ENCODE data around the gene MCAT. TPM values are rescaled to one million over a fixed set of nuclear protein-coding genes. Genes with fewer than 3 reads are reported as not detected.

Gene MCAT
- total RNA-seq, 1 donor from 2014 or later = 16.6 TPM

- no peak for TF ChIP-seq CTCF (IDR thresholded peaks at IDR 0.05)
- DNase-seq (ENCODE audit: extremely low spot score, unreplicated experiment) = peak; percentile 91
- H3K9me3 Mint-ChIP-seq (ENCODE audit: unreplicated experiment) = no peaks in the 10 kb centered on the region
- peak overlapping the region; percentile 84 for H3K27ac Mint-ChIP-seq (ENCODE audit: unreplicated experiment)
- H3K27me3 Mint-ChIP-seq (ENCODE audit: unreplicated experiment) = no peaks in the 10 kb centered on the region
- no peaks in the 10 kb centered on the region for H3K36me3 Mint-ChIP-seq (ENCODE audit: unreplicated experiment)
- peak overlapping the region; percentile 71 for H3K4me3 Mint-ChIP-seq (ENCODE audit: unreplicated experiment)
- H3K4me1 Mint-ChIP-seq (ENCODE audit: unreplicated experiment) = peaks cover 25% of the 10 kb centered on the region
Measured at GRCh38 chr22:43152357-43153071, 9.3 kb upstream of the MCAT start.

- no peaks in the 10 kb centered on the region for H3K9me3 Mint-ChIP-seq (ENCODE audit: unreplicated experiment)
- no peak for TF ChIP-seq CTCF (IDR thresholded peaks at IDR 0.05)
- H3K27me3 Mint-ChIP-seq (ENCODE audit: unreplicated experiment) = no peaks in the 10 kb centered on the region
- peak overlapping the region; percentile 84 for H3K27ac Mint-ChIP-seq (ENCODE audit: unreplicated experiment)
- DNase-seq (ENCODE audit: extremely low spot score, unreplicated experiment) = no peak
- H3K36me3 Mint-ChIP-seq (ENCODE audit: unreplicated experiment) = no peaks in the 10 kb centered on the region
- peaks cover 25% of the 10 kb centered on the region for H3K4me1 Mint-ChIP-seq (ENCODE audit: unreplicated experiment)
- H3K4me3 Mint-ChIP-seq (ENCODE audit: unreplicated experiment) = peak overlapping the region; percentile 71
Measured at GRCh38 chr22:43152003-43152356, 8.8 kb upstream of the MCAT start.

GRCh38 chr22:43151251-43152002, 8.2 kb upstream of the MCAT start, which contains the start of gene TSPO:
Gene TSPO, plus strand, starts transcription at chr22:43151559. Its CDS starts 7,680 bp downstream, at chr22:43159239.
- Mint-ChIP-seq H3K9me3 (ENCODE audit: unreplicated experiment) (no peaks in the 10 kb centered on the region), H3K4me1 (ENCODE audit: unreplicated experiment) (peaks cover 25% of the 10 kb centered on the region), H3K4me3 (ENCODE audit: unreplicated experiment) (peak within 1 kb of the TSS; percentile 71), H3K27me3 (ENCODE audit: unreplicated experiment) (no peaks in the 10 kb centered on the region), H3K36me3 (ENCODE audit: unreplicated experiment) (no peaks in the 10 kb centered on the region), H3K27ac (ENCODE audit: unreplicated experiment) (peak within 1 kb of the TSS; percentile 84)
- no peak for DNase-seq (ENCODE audit: extremely low spot score, unreplicated experiment)
- no peak for TF ChIP-seq CTCF (IDR thresholded peaks at IDR 0.05)

- no peak for TF ChIP-seq CTCF (IDR thresholded peaks at IDR 0.05)
- H3K27me3 Mint-ChIP-seq (ENCODE audit: unreplicated experiment) = no peaks in the 10 kb centered on the region
- peaks cover 25% of the 10 kb centered on the region for H3K4me1 Mint-ChIP-seq (ENCODE audit: unreplicated experiment)
- H3K9me3 Mint-ChIP-seq (ENCODE audit: unreplicated experiment) = no peaks in the 10 kb centered on the region
- H3K36me3 Mint-ChIP-seq (ENCODE audit: unreplicated experiment) = no peaks in the 10 kb centered on the region
- peak overlapping the region; percentile 71 for H3K27ac Mint-ChIP-seq (ENCODE audit: unreplicated experiment)
- H3K4me3 Mint-ChIP-seq (ENCODE audit: unreplicated experiment) = peak overlapping the region; percentile 64
- no peak for DNase-seq (ENCODE audit: extremely low spot score, unreplicated experiment)
Measured at GRCh38 chr22:43150731-43151206, 7.6 kb upstream of the MCAT start.

- Mint-ChIP-seq H3K27ac (ENCODE audit: unreplicated experiment) (no peak overlapping the region), H3K9me3 (ENCODE audit: unreplicated experiment) (no peaks in the 10 kb centered on the region), H3K4me3 (ENCODE audit: unreplicated experiment) (no peak overlapping the region), H3K4me1 (ENCODE audit: unreplicated experiment) (peaks cover 28% of the 10 kb centered on the region), H3K36me3 (ENCODE audit: unreplicated experiment) (no peaks in the 10 kb centered on the region), H3K27me3 (ENCODE audit: unreplicated experiment) (no peaks in the 10 kb centered on the region)
- DNase-seq (ENCODE audit: extremely low spot score, unreplicated experiment) = no peak
- TF ChIP-seq CTCF (IDR thresholded peaks at IDR 0.05) = no peak
Measured at GRCh38 chr22:43148581-43148980, 5.4 kb upstream of the MCAT start.
